HepG2 (cell line): ENCODE results near the gene SMIM30. TPM values are rescaled to one million over a fixed set of nuclear protein-coding genes. Genes with fewer than 3 reads are reported as not detected.
A peak's percentile ranks its signal among the peaks of the same experiment; 100 is the strongest.

Source experiments
- ATAC-seq: fragments of 200-7000 bp; cut with Tn5 transposase; 3 replicates; pipeline ENCODE4 v1.9.1; 2020; ENCODE audit warnings: mild to moderate bottlenecking, moderate library complexity
- BruUV-seq: library from RNA; stranded (reverse); fragments of 400-500 nt; replicated peaks from 2 replicates; lab custom pipeline; 2021; lab: Mats Ljungman, UMichigan
- CTCF ChIA-PET: fragments of 300-600 bp; formaldehyde crosslinking; extraction: SDS; loops from one replicate; lab custom pipeline; 2021; ENCODE audit warnings: low total read pairs, inconsistent platforms, low intra/inter-chr PET ratio; lab: Yijun Ruan, JAX
- POLR2A ChIA-PET: fragments of 350-600 bp; sonication (Branson Sonifier 250); formaldehyde crosslinking; loops from one replicate; lab custom pipeline; 2020; ENCODE audit warnings: antibody characterized with exemption, inconsistent platforms; lab: Yijun Ruan, JAX
- DNase-seq: peaks from one replicate; pipeline ENCODE4 v3.0.0-alpha.2; 2015; ENCODE audit warnings: low spot score
- FAIRE-seq: peaks from 3 replicates; lab custom pipeline; 2011; peaks lifted over from hg19 to GRCh38; lab: Jason Lieb, UNC
- H2AFZ ChIP-seq: one replicate; pipeline ENCODE4 v1.6.1; 2011; ENCODE audit warnings: low read length, inconsistent platforms
- H3K27ac ChIP-seq: fragments of 300-600 bp; 3 replicates; pipeline ENCODE4 v1.8.0; 2011; ENCODE audit warnings: mixed run types, mild to moderate bottlenecking, mixed read lengths, low read length, inconsistent platforms; ENCODE audit not compliant: insufficient read depth; ENCODE audit errors: extremely low read length
- H3K27me3 ChIP-seq, 2 experiments: fragments of 200-600 bp in 1 of 2; 2 replicates in 1 of 2; 3 replicates in 1 of 2; pipeline versions ENCODE4 v1.6.0 to v1.8.0; 2011; ENCODE audit warnings: low read length in 2 of 2, mild to moderate bottlenecking in 2 of 2, moderate library complexity in 2 of 2, inconsistent platforms in 1 of 2; ENCODE audit not compliant: insufficient read depth in 2 of 2, control insufficient read depth in 1 of 2
- H3K36me3 ChIP-seq, 2 experiments: fragments of 200-600 bp in 1 of 2; replicated peaks in 1 of 2; 2 replicates in 1 of 2; 3 replicates in 1 of 2; pipeline versions ENCODE4 v1.5.1 to v1.8.0; 2011; ENCODE audit warnings: low read length in 2 of 2, inconsistent platforms in 1 of 2; ENCODE audit not compliant: insufficient read depth in 2 of 2, control insufficient read depth in 1 of 2
- H3K4me1 ChIP-seq: 2 replicates; pipeline ENCODE4 v1.5.1; 2012; ENCODE audit warnings: low read length, inconsistent platforms; ENCODE audit not compliant: insufficient read depth
- H3K4me2 ChIP-seq: 2 replicates; pipeline ENCODE4 v1.6.0; 2011; ENCODE audit warnings: low read depth, low read length, inconsistent platforms
- H3K4me3 ChIP-seq, 3 experiments: fragments of 200-600 bp in 1 of 3; sonication (generic), shearing (Covaris generic) in 1 of 3; replicated peaks in 1 of 3; 2 replicates each; pipeline ENCODE4 v1.5.1; 2011 to 2016; ENCODE audit warnings: low read length in 3 of 3, inconsistent platforms in 2 of 3, low read depth in 2 of 3, mild to moderate bottlenecking in 2 of 3, control low read depth in 1 of 3, mixed read lengths in 1 of 3; ENCODE audit not compliant: insufficient read depth in 1 of 3
- H3K79me2 ChIP-seq: one replicate; pipeline ENCODE4 v1.6.1; 2011; ENCODE audit warnings: low read length, inconsistent platforms; ENCODE audit not compliant: insufficient read depth
- H3K9ac ChIP-seq: 2 replicates; pipeline ENCODE4 v1.6.0; 2011; ENCODE audit warnings: mild to moderate bottlenecking, low read depth, low read length, inconsistent platforms; ENCODE audit not compliant: insufficient read depth
- H3K9me3 ChIP-seq: 2 replicates; pipeline ENCODE4 v1.5.1; 2012; ENCODE audit warnings: mild to moderate bottlenecking, low read length
- H4K20me1 ChIP-seq: 2 replicates; pipeline ENCODE4 v1.6.0; 2011; ENCODE audit warnings: inconsistent platforms, mild to moderate bottlenecking, low read length, moderate library complexity; ENCODE audit not compliant: insufficient read depth
- GATAD1 ChIP-seq: IDR thresholded peaks from 2 replicates; pipeline ENCODE4 v1.6.1; 2016; ENCODE audit warnings: missing genetic modification reagents, missing compliant biosample characterization
- GZF1 ChIP-seq: sonication (generic); formaldehyde crosslinking; IDR thresholded peaks from 2 replicates; pipeline ENCODE4 v1.5.1; 2020; ENCODE audit warnings: mild to moderate bottlenecking, missing genetic modification reagents
- JUN ChIP-seq: sonication (generic); formaldehyde crosslinking; IDR thresholded peaks from 2 replicates; pipeline ENCODE4 v1.4.0; 2020; ENCODE audit warnings: mild to moderate bottlenecking, missing genetic modification reagents
- MAFF ChIP-seq: IDR thresholded peaks from 2 replicates; pipeline ENCODE4 v1.6.1; 2011; ENCODE audit warnings: low read depth, low read length, improper control_type of control experiment
- MAFK ChIP-seq, 2 experiments: IDR thresholded peaks in 1 of 2; conservative IDR thresholded peaks in 1 of 2; 2 replicates each; pipeline ENCODE4 v1.6.1; 2011; ENCODE audit warnings: improper control_type of control experiment in 2 of 2, low read length in 2 of 2
- NR2F1 ChIP-seq, 2 experiments: fragments of 450-650 bp in 1 of 2; formaldehyde crosslinking in 1 of 2; IDR thresholded peaks; 2 replicates each; pipeline versions ENCODE4 v1.5.0 to v1.6.1; 2016 to 2020; ENCODE audit warnings: mild to moderate bottlenecking in 1 of 2, missing compliant biosample characterization in 1 of 2, missing genetic modification reagents in 1 of 2, moderate library complexity in 1 of 2
- PRMT3 ChIP-seq: sonication (generic); formaldehyde crosslinking; IDR thresholded peaks from 2 replicates; pipeline ENCODE4 v1.8.1; 2022; ENCODE audit warnings: low read depth, mild to moderate bottlenecking, moderate library complexity, missing genetic modification reagents, borderline replicate concordance
- SMARCC2 ChIP-seq: fragments of 450-650 bp; IDR thresholded peaks from 2 replicates; pipeline ENCODE4 v1.6.1; 2017; ENCODE audit warnings: antibody characterized with exemption, mild to moderate bottlenecking
- SP4 ChIP-seq: sonication (generic); formaldehyde crosslinking; IDR thresholded peaks from 2 replicates; pipeline ENCODE4 v1.8.1; 2023; ENCODE audit warnings: mild to moderate bottlenecking, missing genetic modification reagents
- ZNF12 ChIP-seq: sonication (generic); formaldehyde crosslinking; IDR thresholded peaks from 2 replicates; pipeline ENCODE4 v1.5.0; 2020; ENCODE audit warnings: missing genetic modification reagents
- ZNF644 ChIP-seq: IDR thresholded peaks from 2 replicates; pipeline ENCODE4 v1.6.1; 2016; ENCODE audit warnings: low read depth
- WGBS: methylation state at CpG from one replicate; pipeline ENCODE4 v1.1.6; 2017; ENCODE audit warnings: low lambda C conversion rate; 5-methylcytosine and 5-hydroxymethylcytosine counted together
- in situ Hi-C: cut with HindIII; loops from 2 replicates; pipeline ENCODE4 v1.10.0; 2017; ENCODE audit warnings: low pct_unique_long_range_greater_than_20kb; ENCODE audit not compliant: extremely low pct_ligation_motif_present
- intact Hi-C: fragments of 100-400 bp; cut with micrococcal nuclease; formaldehyde crosslinking; loops from one replicate; pipeline ENCODE4 v1.10.0; 2022; ENCODE audit not compliant: unreplicated experiment
- polyA plus RNA-seq, 8 experiments: library from polyadenylated mRNA; depleted of rRNA in 3 of 8; stranded (reverse) in 7 of 8; unstranded in 1 of 8; fragments of >200 nt; fragmentation: Illumina TruSeq in 4 of 8; extraction: Trizol in 4 of 8; gene quantifications; 2 replicates each; pipeline versions ENCODE4 v1.2.1 to v1.2.3, GENCODE V29; 2011 to 2016; ENCODE audit warnings: low read depth in 4 of 8, missing spikeins in 1 of 8, mixed read lengths in 1 of 8; ENCODE audit not compliant: insufficient read depth in 1 of 8
- total RNA-seq, 5 experiments: library from RNA; depleted of rRNA; stranded (reverse); fragments of >200 nt; fragmentation: Illumina TruSeq; extraction: Trizol; gene quantifications; 2 replicates each; pipeline ENCODE4 v1.2.3, GENCODE V29; 2016; ENCODE audit warnings: low read depth in 1 of 5

Gene SMIM30
- total and polyA plus RNA-seq, 2 of the 13 experiments (the other 11 are each of a cell fraction or from before 2014, with no cell fraction given), result 23.5 to 25.2 TPM

DNA sequence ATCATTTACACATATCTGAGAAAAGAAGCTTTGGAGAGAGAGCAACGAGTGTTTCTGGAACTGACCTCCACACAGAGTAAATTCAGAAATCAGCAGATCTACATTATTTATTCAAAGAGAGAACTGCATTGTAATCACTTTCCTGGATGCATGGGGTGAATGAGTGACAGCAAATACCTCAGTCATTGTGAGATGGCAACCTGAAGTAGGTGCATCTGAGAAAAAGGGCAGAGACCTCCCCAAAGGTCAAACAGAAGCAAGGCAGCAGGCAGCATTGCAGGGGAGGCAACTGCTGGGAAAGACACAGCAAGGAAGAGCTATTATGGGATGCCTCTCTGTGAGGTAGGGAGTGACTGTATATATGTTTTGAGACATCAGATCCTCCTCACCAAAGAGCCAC is 26.5 kb upstream of the SMIM30 start:
- intact Hi-C loops, result no loop called here
- no TSS peak for BruUV-seq
- Histone ChIP-seq H3K9ac (no peak overlapping the region), H3K27ac (no peak overlapping the region), H3K4me1 (no peaks in the 10 kb centered on the region), H3K36me3 (no peaks in the 10 kb centered on the region), H3K4me3 (no peak overlapping the region), H3K9me3 (no peaks in the 10 kb centered on the region), H3K79me2 (no peaks in the 10 kb centered on the region), H3K27me3 (no peaks in the 10 kb centered on the region; a peak in 1 of 5 replicates), H4K20me1 (no peaks in the 10 kb centered on the region), H2AFZ (no peak overlapping the region), H3K4me2 (no peak overlapping the region)
- ChIA-PET POLR2A (no interaction called here), CTCF (no interaction called here)
- WGBS, result 4% methylated on average over 1 of the region's 1 CpG
- no peak for FAIRE-seq
- TF ChIP-seq GZF1 (CRISPR knock-in tag) (no peak), ZNF644 (CRISPR knock-in tag) (no peak), JUN (CRISPR knock-in tag) (no peak), MAFK (conservative IDR thresholded peaks at IDR 0.05 in 1 of 2, IDR thresholded peaks at IDR 0.05 in 1 of 2; ENCODE audit: low read length in 2 of 2) (peak in 1 of 2 experiments; percentile 44; a peak in 2 of 4 replicates), MAFF (0 out of 2 replicates have a peak, but pooled peaks have one; percentile 13), NR2F1 (CRISPR knock-in tag; IDR thresholded peaks at IDR 0.05) (no peak), PRMT3 (no peak), SMARCC2 (no peak), GATAD1 (no peak), ZNF12 (CRISPR knock-in tag) (no peak), SP4 (CRISPR knock-in tag) (no peak)
- no peak for DNase-seq
- in situ Hi-C loops, result no loop called here
- ATAC-seq, result no peak
